ENCODE data around the gene TAF3. TPM values are rescaled to one million over a fixed set of nuclear protein-coding genes. Genes with fewer than 3 reads are reported as not detected.

TAF3 gene
- total RNA-seq, 1 experiment from 2014 or later: 1.3 TPM

DNA sequence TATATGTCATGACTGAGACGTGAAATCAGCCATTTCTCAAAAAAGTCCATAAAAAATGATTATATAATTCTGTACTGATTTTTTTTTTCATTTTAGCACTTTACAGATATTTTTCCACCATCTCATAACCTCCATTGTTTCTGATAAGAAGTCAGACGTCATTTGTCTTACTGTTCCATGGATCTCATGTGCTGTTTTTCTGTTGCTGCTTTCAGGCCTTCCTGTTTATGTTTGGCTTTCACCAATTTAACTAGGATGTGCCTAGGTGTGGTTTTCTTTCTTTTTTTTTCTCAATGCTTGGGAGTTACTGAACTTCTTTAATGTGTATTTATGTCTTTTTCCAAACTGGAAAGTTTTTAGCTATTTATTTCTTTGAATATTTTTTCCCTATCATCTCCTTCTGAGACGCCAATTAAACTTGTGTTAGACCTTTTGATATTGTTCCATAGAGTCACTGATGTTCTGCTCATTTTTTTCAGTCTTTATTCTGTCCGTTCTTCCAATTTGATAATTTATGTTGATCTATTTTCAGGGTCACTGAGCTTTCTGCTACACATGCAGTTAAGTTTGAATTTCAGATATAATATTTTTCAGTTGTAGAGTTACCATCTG is 43.3 kb downstream of the TAF3 start:
- DNase-seq (ENCODE audit: low spot score): no peak
- in situ Hi-C loops (cut with HindIII; ENCODE audit: low sequenced_read_pairs): no loop called here

DNA sequence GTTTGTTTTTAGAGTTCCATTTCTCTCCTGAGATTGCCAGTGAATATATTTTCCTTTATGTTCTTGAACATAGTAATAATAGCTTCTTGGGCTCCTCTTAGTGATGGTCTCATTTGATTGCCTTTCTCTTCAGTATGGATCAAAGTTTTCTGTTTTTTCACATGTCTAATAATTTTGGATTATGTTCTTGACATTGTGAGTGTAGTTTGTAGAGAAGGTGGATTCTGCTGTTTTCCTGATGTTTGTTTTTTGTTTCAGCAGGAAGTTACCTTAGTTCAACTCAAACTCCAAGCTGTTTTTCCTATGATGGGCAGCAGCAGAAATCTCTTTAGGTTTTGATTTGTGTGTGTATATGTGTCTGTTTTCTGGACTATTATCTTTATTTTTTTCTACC is 43.8 kb downstream of the TAF3 start:
- DNase-seq (ENCODE audit: low spot score): no peak
- in situ Hi-C loops (cut with HindIII; ENCODE audit: low sequenced_read_pairs): no loop called here

DNA sequence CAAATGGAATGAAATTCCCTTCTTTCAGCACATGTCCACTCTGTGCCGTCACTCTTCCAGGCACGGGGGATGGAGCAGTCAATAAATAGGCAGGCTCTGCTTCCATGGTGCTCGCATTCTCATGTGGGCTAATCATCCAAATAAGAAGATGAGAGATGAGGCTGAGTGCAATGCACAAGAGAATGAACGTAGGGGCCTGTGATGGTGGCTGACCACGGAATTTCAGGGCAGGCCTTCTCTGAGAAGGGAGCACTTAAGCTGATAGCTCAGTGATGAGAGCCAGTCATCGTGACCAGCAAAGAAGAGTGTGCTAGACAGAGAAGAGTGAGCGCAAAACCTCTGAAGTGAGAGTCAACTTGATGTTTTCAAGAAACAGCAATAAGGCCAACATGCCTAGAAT is 47.9 kb downstream of the TAF3 start:
- DNase-seq (ENCODE audit: low spot score): no peak
- in situ Hi-C loops (cut with HindIII; ENCODE audit: low sequenced_read_pairs): no loop called here

GRCh38 chr10:7872041-7872442 is 53.7 kb downstream of the TAF3 start:
- DNase-seq (ENCODE audit: low spot score): peak; percentile 55
- in situ Hi-C loops (cut with HindIII; ENCODE audit: low sequenced_read_pairs): no loop called here

DNA sequence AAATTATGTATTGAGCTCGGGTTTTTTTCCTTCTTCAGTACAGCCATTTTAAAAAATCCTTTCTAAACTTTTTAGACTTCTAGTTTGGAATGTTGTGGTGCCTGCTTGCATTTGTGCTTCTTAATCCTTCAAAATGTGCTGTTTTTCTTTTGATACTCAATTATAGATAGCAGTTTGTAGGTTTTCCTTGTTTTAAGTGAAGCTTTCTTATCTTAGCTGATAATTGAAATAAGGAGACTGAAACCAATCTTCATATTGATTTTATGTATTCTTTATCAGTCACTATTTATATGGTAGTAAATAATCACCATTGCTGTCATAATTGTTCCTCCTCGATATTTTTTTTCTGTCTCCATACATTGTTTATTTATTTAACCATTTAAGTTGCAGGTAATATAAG is 56.6 kb downstream of the TAF3 start:
- DNase-seq (ENCODE audit: low spot score): no peak
- in situ Hi-C loops (cut with HindIII; ENCODE audit: low sequenced_read_pairs): no loop called here

DNA sequence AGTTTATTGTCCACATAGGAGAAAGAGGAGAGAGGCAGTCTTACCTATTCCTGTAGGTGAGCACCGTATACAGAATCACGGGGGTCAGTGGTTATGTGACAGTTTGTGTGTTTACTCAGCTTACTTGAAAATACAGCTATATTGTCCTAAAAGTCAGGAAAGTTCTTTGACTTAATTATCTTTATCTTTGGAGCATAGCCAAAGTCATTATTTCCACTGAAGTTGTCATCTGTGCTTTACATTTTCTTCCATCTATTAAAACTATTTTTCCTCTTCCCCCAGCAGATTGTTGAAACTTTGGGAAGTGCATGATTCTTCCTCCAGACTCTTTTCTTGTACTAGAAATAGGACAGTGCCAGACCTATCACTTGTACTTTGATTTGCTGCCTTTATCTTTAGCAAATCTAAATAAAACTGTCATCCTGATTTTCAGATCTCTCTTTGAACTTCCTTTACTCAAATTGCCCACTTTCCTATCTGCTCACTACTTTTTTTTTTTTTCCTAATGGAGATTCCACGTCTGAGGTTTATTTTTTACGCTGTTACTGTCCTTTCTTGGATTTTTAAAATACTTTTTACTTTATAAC is 58.3 kb downstream of the TAF3 start:
- in situ Hi-C loops (cut with HindIII; ENCODE audit: low sequenced_read_pairs): no loop called here
- DNase-seq (ENCODE audit: low spot score): no peak

GRCh38 chr10:7881119-7881518 is 62.8 kb downstream of the TAF3 start:
- no peak for DNase-seq (ENCODE audit: low spot score)
- in situ Hi-C loops (cut with HindIII; ENCODE audit: low sequenced_read_pairs): no loop called here

GRCh38 chr10:7886056-7886455 is 67.8 kb downstream of the TAF3 start:
- in situ Hi-C loops (cut with HindIII; ENCODE audit: low sequenced_read_pairs): no loop called here
- DNase-seq (ENCODE audit: low spot score): no peak

DNA sequence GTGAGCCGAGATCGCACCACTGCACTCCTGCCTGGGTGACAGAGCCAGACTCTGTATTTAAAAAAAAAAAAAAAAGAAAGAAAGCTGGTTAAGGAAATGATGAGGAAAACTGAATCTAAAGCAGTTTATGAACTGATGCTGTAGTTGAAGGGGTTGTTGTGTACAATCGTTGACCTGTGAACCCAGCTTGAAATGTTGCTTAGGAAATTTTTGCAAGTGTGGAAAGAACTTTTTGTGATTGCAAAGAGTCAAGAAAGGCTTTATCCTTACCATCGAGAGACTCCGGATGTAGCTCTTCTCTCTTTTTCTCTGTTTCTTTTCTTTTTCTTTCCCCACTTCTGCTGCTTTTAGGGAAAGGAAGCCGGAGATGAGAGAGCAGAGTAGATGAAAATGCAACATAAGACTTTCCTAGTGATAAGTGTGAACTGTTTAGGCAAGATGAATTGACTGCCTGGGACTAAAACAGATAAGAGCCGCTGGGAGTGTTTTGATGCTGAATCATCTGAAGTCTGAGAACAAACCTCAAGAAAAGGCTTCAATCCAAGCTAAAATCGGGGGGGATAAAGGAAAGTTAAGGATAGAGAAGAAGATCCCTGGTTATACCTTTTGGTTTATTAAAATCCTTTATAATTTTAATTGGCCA is 69.0 kb downstream of the TAF3 start:
- no peak for DNase-seq (ENCODE audit: low spot score)
- in situ Hi-C loops (cut with HindIII; ENCODE audit: low sequenced_read_pairs): no loop called here

- in situ Hi-C loops (cut with HindIII; ENCODE audit: low sequenced_read_pairs): no loop called here
- no peak for DNase-seq (ENCODE audit: low spot score)
Measured at GRCh38 chr10:7889947-7890542, 71.7 kb downstream of the TAF3 start.

DNA sequence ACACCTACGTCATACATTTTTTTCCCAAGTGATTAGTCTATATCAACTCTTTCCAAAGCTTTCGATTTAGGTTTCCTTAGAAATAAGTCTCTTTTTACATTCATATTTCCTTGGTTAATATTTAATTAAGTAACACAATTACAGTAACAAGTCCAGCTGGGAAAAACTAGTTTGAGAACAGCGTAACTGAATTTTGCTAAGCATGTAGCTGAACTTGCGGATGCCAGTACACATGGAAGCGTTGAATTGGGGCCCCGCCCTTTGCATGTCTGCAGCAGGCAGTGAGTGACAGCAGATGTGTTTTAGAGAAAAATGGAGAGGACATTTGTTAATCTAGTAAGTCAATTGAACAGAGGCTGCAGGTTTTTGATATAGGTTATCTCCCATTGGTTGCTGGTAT is 72.5 kb downstream of the TAF3 start:
- in situ Hi-C loops (cut with HindIII; ENCODE audit: low sequenced_read_pairs): no loop called here
- no peak for DNase-seq (ENCODE audit: low spot score)

DNA sequence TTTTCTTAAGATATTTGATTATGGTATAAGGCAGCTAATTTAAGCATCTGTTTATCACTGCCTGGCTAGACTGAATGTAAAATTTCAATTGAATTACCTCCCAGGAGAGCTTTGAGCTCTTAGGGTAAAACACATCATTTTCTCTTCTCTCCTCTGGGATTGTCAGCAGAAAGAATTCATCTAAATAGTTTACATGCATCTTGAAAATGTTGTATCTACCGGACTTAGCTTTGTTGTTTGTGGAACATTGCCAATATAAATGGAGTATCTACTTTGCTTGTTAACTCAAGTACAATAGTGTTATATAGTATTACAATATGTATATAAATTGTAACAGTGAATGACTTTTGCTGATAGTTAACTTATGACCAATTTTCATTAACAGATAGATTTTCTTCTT is 73.3 kb downstream of the TAF3 start:
- in situ Hi-C loops (cut with HindIII; ENCODE audit: low sequenced_read_pairs): no loop called here
- no peak for DNase-seq (ENCODE audit: low spot score)

DNA sequence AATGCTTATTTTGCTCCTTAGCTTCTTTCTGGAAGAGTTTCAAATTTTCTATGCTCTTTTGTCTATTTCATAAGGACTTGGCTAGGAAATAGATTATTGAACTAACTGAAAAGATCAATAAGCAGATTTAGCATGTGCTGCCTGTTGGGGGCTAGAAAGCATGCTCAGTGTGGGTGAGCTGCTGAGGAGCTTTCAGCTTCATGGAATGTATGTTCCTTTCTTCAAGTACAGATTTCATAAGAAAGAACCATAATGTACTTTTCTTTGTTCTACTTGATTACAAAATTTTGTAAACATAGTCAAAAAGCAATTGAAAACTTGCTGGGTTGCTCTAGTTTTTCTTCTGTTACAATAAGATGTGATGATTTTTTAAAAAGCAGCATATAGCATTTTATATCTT is 73.8 kb downstream of the TAF3 start:
- in situ Hi-C loops (cut with HindIII; ENCODE audit: low sequenced_read_pairs): no loop called here

GRCh38 chr10:7895699-7896090 is 77.4 kb downstream of the TAF3 start:
- no peak for DNase-seq (ENCODE audit: low spot score)
- in situ Hi-C loops (cut with HindIII; ENCODE audit: low sequenced_read_pairs): no loop called here

More for the DNA sequence above, 73.8 kb downstream of the TAF3 start:
- no peak for DNase-seq (ENCODE audit: low spot score)

DNA sequence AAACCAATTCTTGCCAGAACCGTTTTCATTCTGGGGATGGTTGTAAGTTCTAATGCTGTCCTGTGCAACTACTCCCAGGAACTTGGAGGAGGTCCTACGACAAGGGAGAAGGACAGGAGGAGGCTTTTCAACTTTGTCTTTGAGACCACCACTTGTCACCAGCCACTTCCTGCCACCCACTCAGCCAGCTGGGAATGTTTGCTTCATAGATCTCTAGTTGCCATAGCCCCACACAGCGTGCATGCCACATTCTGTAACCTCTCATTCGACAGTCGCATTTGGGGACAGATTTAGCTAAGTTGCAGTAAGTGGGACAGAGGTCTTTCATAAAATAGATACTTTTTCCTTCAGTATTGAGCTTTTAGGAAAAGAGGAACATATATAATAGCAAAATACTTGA is 78.0 kb downstream of the TAF3 start:
- in situ Hi-C loops (cut with HindIII; ENCODE audit: low sequenced_read_pairs): no loop called here

GRCh38 chr10:7901256-7901655 is 83.0 kb downstream of the TAF3 start:
- no peak for DNase-seq (ENCODE audit: low spot score)
- in situ Hi-C loops (cut with HindIII; ENCODE audit: low sequenced_read_pairs): no loop called here

More for the DNA sequence above, 78.0 kb downstream of the TAF3 start:
- DNase-seq (ENCODE audit: low spot score): no peak

DNA sequence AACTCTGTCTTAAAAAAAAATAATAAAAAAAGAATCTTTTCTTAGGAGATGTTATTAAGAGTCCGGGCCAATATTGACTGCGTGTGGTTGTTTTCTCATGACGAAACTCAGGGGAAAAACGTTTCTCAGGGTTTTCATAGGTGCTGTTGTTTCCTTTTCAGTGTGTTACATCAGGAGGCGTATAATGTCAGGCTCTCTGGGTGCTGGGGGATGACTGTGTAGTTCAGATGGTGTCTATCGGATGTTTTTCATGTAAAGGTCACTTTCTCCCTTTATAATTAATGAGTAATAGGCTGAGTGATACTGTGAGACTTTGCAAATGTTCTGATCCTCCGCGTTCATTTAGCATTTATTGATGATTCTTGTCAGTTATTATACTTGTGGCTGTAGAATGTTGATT is 84.1 kb downstream of the TAF3 start:
- in situ Hi-C loops (cut with HindIII; ENCODE audit: low sequenced_read_pairs): no loop called here
- no peak for DNase-seq (ENCODE audit: low spot score)

DNA sequence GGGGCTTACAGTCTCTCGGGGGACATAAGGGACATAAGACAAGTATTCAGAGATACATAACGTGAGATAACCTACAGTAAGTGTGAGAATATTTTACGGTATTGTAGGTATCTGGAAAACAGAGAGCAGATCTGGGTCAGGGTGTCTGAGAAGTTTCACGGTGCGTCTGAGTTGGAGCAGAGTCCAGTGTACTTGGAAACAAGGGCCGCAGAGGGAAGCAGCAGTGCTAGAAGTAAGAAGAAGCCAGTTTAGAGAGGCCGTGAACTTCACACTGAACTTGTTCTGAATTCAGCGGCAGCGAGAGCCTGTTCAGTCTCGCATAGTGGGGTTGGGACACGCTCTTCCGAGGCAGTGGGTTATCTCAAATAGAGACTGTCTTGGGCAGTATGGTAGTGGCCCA is 85.5 kb downstream of the TAF3 start:
- in situ Hi-C loops (cut with HindIII; ENCODE audit: low sequenced_read_pairs): no loop called here
- no peak for DNase-seq (ENCODE audit: low spot score)

- in situ Hi-C loops (cut with HindIII; ENCODE audit: low sequenced_read_pairs): no loop called here
- DNase-seq (ENCODE audit: low spot score): no peak
Measured at GRCh38 chr10:7906128-7906527, 87.8 kb downstream of the TAF3 start.

DNA sequence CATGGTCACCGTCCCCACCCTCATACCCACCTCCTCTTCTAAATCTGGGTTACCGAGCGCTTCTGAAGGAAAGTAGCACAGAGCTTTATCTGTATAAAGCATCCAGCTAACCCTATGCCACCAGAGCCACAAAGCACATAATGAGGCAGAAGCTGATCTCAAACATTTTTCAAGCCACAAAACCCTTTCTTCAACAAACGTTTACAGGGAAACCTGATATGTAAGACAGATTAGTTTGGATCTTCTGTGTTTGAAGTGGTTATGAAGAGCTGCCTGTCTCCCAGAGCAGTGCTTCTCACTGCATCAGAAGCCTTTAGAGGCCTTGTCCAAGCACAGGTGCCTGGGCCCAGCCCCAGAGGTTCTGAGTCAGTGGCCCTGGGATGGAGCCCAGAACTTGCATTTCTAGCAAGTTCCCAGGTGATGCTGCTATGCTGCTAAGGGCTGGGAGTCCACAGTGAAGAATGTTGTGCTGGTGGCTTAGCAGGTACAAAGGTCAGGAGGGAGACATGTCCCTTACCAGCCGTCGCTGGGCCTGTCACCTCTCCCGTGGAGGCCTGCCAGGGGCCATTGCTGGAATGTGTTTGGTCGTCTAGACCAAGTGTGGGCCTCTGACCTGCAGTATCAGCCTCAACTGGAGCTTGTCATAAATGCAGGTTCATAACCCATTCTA is 90.4 kb downstream of the TAF3 start:
- no peak for DNase-seq (ENCODE audit: low spot score)
- in situ Hi-C loops (cut with HindIII; ENCODE audit: low sequenced_read_pairs): no loop called here

Data from G401 (cell line).